HG03521 (cell line): ENCODE measurements around the gene LRP11.
"Not testable (repeated sequence)": the region's sequence is repeated elsewhere in the genome, so short reads cannot be mapped to it uniquely, and the experiment has no call there.

Experiments
- ATAC-seq: cut with Tn5 transposase; IDR thresholded peaks from one replicate; pipeline ENCODE4 v1.9.1; 2021; ENCODE audit warnings: mild to moderate bottlenecking, moderate library complexity; ENCODE audit not compliant: unreplicated experiment

The LRP11 gene

GRCh38 chr6:149863698-149864577, at the start of gene LRP11:
LRP11 (minus strand) TSS chr6:149864359; CDS start chr6:149864020, 339 bp downstream.
- peak; percentile 88 for ATAC-seq

- no peak for ATAC-seq
These were observed 49.5 kb upstream of the LRP11 start for GRCh38 chr6:149913540-149914240.

- no peak for ATAC-seq
These were observed 48.9 kb upstream of the LRP11 start for GRCh38 chr6:149913085-149913484.

- ATAC-seq: not testable (repeated sequence)
These were observed 48.5 kb upstream of the LRP11 start for GRCh38 chr6:149912680-149913079.

GRCh38 chr6:149910721-149911151, 46.6 kb upstream of the LRP11 start:
- no peak for ATAC-seq

GRCh38 chr6:149909701-149910470, 45.7 kb upstream of the LRP11 start:
- ATAC-seq: no peak

GRCh38 chr6:149908480-149908879, 44.3 kb upstream of the LRP11 start:
- not testable (repeated sequence) for ATAC-seq

GRCh38 chr6:149907317-149907716, 43.2 kb upstream of the LRP11 start:
- ATAC-seq: no peak

GRCh38 chr6:149906405-149906804, 42.2 kb upstream of the LRP11 start:
- ATAC-seq: no peak

- no peak for ATAC-seq
These were observed 41.8 kb upstream of the LRP11 start for GRCh38 chr6:149905911-149906371.

- ATAC-seq: no peak
These were observed 41.3 kb upstream of the LRP11 start for GRCh38 chr6:149905371-149905910.

GRCh38 chr6:149904661-149905370, 40.7 kb upstream of the LRP11 start:
- no peak for ATAC-seq

- no peak for ATAC-seq
These were observed 39.9 kb upstream of the LRP11 start for GRCh38 chr6:149903938-149904611.

GRCh38 chr6:149901444-149902140, 37.4 kb upstream of the LRP11 start:
- ATAC-seq: no peak

- no peak for ATAC-seq
These were observed 36.7 kb upstream of the LRP11 start for GRCh38 chr6:149900620-149901443.

- ATAC-seq: no peak
These were observed 35.9 kb upstream of the LRP11 start for GRCh38 chr6:149899926-149900619.

GRCh38 chr6:149899486-149899885, 35.3 kb upstream of the LRP11 start:
- no peak for ATAC-seq

GRCh38 chr6:149898966-149899365, 34.8 kb upstream of the LRP11 start:
- ATAC-seq: no peak
